Brain pericyte (primary cell): ENCODE data around the gene FBLN2.

Experiments used
- DNase-seq: peaks from one replicate; pipeline ENCODE4 v3.0.0-alpha.2; 2012; ENCODE audit warnings: low read depth, low spot score

Gene FBLN2

GRCh38 chr3:13581485-13582365 lies 32.8 kb downstream of the FBLN2 start:
- DNase-seq = no peak

GRCh38 chr3:13582366-13583250 lies 33.7 kb downstream of the FBLN2 start:
- DNase-seq = no peak

GRCh38 chr3:13583251-13584180 lies 34.6 kb downstream of the FBLN2 start:
- no peak for DNase-seq

GRCh38 chr3:13584427-13584891 lies 35.5 kb downstream of the FBLN2 start:
- DNase-seq = no peak

GRCh38 chr3:13584901-13585300 lies 36.0 kb downstream of the FBLN2 start:
- DNase-seq = no peak

GRCh38 chr3:13587442-13587841 lies 38.5 kb downstream of the FBLN2 start:
- no peak for DNase-seq

GRCh38 chr3:13588221-13588701 lies 39.3 kb downstream of the FBLN2 start:
- no peak for DNase-seq

GRCh38 chr3:13588993-13589392 lies 40.1 kb downstream of the FBLN2 start:
- no peak for DNase-seq

- no peak for DNase-seq
Measured at GRCh38 chr3:13590841-13591520, 42.1 kb downstream of the FBLN2 start.

- DNase-seq = no peak
Measured at GRCh38 chr3:13593615-13594014, 44.7 kb downstream of the FBLN2 start.

- DNase-seq = no peak
Measured at GRCh38 chr3:13594146-13594545, 45.2 kb downstream of the FBLN2 start.

- peak; percentile 46 for DNase-seq
Measured at GRCh38 chr3:13594991-13595421, 46.1 kb downstream of the FBLN2 start.

GRCh38 chr3:13595485-13595884 lies 46.6 kb downstream of the FBLN2 start:
- no peak for DNase-seq

- DNase-seq = no peak
Measured at GRCh38 chr3:13596426-13597205, 47.7 kb downstream of the FBLN2 start.

- DNase-seq = no peak
Measured at GRCh38 chr3:13597661-13598060, 48.7 kb downstream of the FBLN2 start.

GRCh38 chr3:13598201-13598600 lies 49.3 kb downstream of the FBLN2 start:
- DNase-seq = no peak

GRCh38 chr3:13598926-13599886 lies 50.3 kb downstream of the FBLN2 start:
- DNase-seq = no peak

- no peak for DNase-seq
Measured at GRCh38 chr3:13599887-13600450, 51.0 kb downstream of the FBLN2 start.
